PC-3 (cell line): ENCODE results near the gene LCLAT1. TPM values are rescaled to one million over a fixed set of nuclear protein-coding genes. Genes with fewer than 3 reads are reported as not detected.

ENCODE experiments used
- ATAC-seq: fragments of 200-7000 bp; cut with Tn5 transposase; 2 replicates; pipeline ENCODE4 v1.9.1; 2020; ENCODE audit warnings: mild to moderate bottlenecking, moderate library complexity
- BruUV-seq: library from RNA; stranded (reverse); fragments of 400-500 nt; replicated peaks from 2 replicates; lab custom pipeline; 2021; lab: Mats Ljungman, UMichigan
- CTCF ChIA-PET: fragments of 300-600 bp; sonication (Branson Sonifier 250); formaldehyde crosslinking; loops from one replicate; lab custom pipeline; 2022; ENCODE audit warnings: antibody characterized with exemption; lab: Charles Lee
- POLR2A ChIA-PET: fragments of 300-600 bp; sonication (Branson Sonifier 250); formaldehyde crosslinking; loops from one replicate; lab custom pipeline; 2022; ENCODE audit warnings: antibody characterized with exemption; ENCODE audit not compliant: unreplicated experiment; lab: Charles Lee
- DNase-seq: peaks from one replicate; pipeline ENCODE4 v3.0.0-alpha.2; 2015
- H2AFZ ChIP-seq: fragments of 300-600 bp; sonication (generic); 2 replicates; pipeline ENCODE4 v1.6.0; 2016; ENCODE audit warnings: antibody characterized with exemption, low read length
- H3F3A ChIP-seq: fragments of 300-600 bp; sonication (generic); one replicate; pipeline ENCODE4 v1.6.0; 2017; ENCODE audit warnings: antibody characterized with exemption, low read length, control low read depth, mild to moderate bottlenecking; ENCODE audit not compliant: unreplicated experiment
- H3K27ac ChIP-seq: fragments of 300-600 bp; sonication (generic); 2 replicates; pipeline ENCODE4 v1.5.1; 2016; ENCODE audit warnings: mild to moderate bottlenecking, low read length
- H3K27me3 ChIP-seq: fragments of 300-600 bp; sonication (generic); 2 replicates; pipeline ENCODE4 v1.6.1; 2016; ENCODE audit warnings: low read length, mixed read lengths
- H3K36me3 ChIP-seq: fragments of 300-600 bp; sonication (generic); 2 replicates; pipeline ENCODE4 v1.6.1; 2016; ENCODE audit warnings: low read depth, mixed run types, low read length, mixed read lengths
- H3K4me1 ChIP-seq: fragments of 300-600 bp; sonication (generic); 2 replicates; pipeline ENCODE4 v1.5.1; 2016; ENCODE audit warnings: low read length; ENCODE audit not compliant: insufficient read depth
- H3K4me2 ChIP-seq: fragments of 300-600 bp; sonication (generic); 2 replicates; pipeline ENCODE4 v1.6.0; 2016; ENCODE audit warnings: low read length
- H3K4me3 ChIP-seq: fragments of 300-600 bp; sonication (generic); 2 replicates; pipeline ENCODE4 v1.5.1; 2016; ENCODE audit warnings: mild to moderate bottlenecking, low read length, mixed read lengths
- H3K79me2 ChIP-seq: fragments of 300-600 bp; sonication (generic); 2 replicates; pipeline ENCODE4 v1.6.1; 2017; ENCODE audit warnings: low read length, mixed read lengths
- H3K9ac ChIP-seq: fragments of 300-600 bp; sonication (generic); 2 replicates; pipeline ENCODE4 v1.6.0; 2016; ENCODE audit warnings: mild to moderate bottlenecking, low read length
- H3K9me2 ChIP-seq: fragments of 300-600 bp; sonication (generic); replicated peaks from 2 replicates; pipeline ENCODE4 v1.6.1; 2016; ENCODE audit warnings: mixed run types, low read length, mixed read lengths
- H3K9me3 ChIP-seq: fragments of 300-600 bp; sonication (generic); 2 replicates; pipeline ENCODE4 v1.6.1; 2016; ENCODE audit warnings: low read length, mixed read lengths
- H4K20me1 ChIP-seq: fragments of 300-600 bp; sonication (generic); 2 replicates; pipeline ENCODE4 v1.6.1; 2016; ENCODE audit warnings: low read length, mixed read lengths
- EZH2 ChIP-seq: fragments of 300-600 bp; sonication (generic); IDR thresholded peaks from one replicate; pipeline ENCODE4 v1.6.1; 2017; ENCODE audit warnings: antibody characterized with exemption, mild to moderate bottlenecking, low read length; ENCODE audit not compliant: unreplicated experiment
- EZH2phosphoT487 ChIP-seq: fragments of 300-600 bp; sonication (generic); IDR thresholded peaks from 2 replicates; pipeline ENCODE4 v1.6.1; 2018; ENCODE audit warnings: mild to moderate bottlenecking, antibody characterized with exemption, low read length, borderline replicate concordance
- intact Hi-C: fragments of 100-400 bp; cut with micrococcal nuclease; formaldehyde crosslinking; loops from 2 replicates; pipeline ENCODE4 v1.9.0; 2023
- total RNA-seq: library from RNA; depleted of rRNA; stranded (reverse); fragments of >200 nt; gene quantifications from 2 replicates; pipeline ENCODE4 v1.2.3, GENCODE V29; 2014; rRNA removed
- TF ChIP-seq, protein P1 (sequence below): fragments of 300-600 bp; sonication (generic); conservative IDR thresholded peaks from 2 replicates; pipeline ENCODE4 v1.5.1; 2017; ENCODE audit warnings: antibody characterized with exemption, low read depth, mild to moderate bottlenecking, low read length

LCLAT1 gene
- total RNA-seq, 1 experiment from 2014 or later: 22.0 TPM

DNA sequence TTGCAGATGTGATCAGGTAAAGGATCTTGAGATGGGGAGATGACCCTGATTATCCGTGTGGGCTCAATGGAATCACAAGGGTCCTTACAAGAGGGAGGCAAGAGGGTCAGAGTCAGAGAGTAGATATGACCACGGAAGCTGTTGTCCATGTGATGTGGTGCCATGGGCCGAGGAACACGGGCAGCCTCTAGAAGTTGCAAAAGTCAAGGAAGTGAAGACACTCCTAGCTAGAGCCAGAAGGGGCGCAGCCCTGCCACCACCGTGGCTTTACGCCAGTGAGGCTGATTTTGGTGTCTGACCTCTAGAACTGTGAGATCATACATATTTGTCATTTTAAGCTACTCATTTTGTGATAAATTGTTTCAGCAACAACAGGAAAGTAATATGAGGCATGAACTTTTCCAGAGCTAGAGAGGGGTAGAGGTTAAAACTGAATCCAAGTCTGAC is 245.8 kb downstream of the LCLAT1 start:
- Histone ChIP-seq H3F3A (no peaks in the 10 kb centered on the region), H3K27ac (no peak overlapping the region), H4K20me1 (no peaks in the 10 kb centered on the region), H3K4me1 (no peaks in the 10 kb centered on the region), H3K27me3 (no peaks in the 10 kb centered on the region), H3K79me2 (no peaks in the 10 kb centered on the region), H2AFZ (no peak overlapping the region), H3K9ac (no peak overlapping the region), H3K4me2 (no peak overlapping the region), H3K9me3 (no peaks in the 10 kb centered on the region), H3K4me3 (no peak overlapping the region), H3K36me3 (no peaks in the 10 kb centered on the region), H3K9me2 (no peaks in the 10 kb centered on the region)
- TF ChIP-seq EZH2phosphoT487 (no peak), EZH2 (no peak)
- TF ChIP-seq, protein P1, sequence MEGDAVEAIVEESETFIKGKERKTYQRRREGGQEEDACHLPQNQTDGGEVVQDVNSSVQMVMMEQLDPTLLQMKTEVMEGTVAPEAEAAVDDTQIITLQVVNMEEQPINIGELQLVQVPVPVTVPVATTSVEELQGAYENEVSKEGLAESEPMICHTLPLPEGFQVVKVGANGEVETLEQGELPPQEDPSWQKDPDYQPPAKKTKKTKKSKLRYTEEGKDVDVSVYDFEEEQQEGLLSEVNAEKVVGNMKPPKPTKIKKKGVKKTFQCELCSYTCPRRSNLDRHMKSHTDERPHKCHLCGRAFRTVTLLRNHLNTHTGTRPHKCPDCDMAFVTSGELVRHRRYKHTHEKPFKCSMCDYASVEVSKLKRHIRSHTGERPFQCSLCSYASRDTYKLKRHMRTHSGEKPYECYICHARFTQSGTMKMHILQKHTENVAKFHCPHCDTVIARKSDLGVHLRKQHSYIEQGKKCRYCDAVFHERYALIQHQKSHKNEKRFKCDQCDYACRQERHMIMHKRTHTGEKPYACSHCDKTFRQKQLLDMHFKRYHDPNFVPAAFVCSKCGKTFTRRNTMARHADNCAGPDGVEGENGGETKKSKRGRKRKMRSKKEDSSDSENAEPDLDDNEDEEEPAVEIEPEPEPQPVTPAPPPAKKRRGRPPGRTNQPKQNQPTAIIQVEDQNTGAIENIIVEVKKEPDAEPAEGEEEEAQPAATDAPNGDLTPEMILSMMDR: no peak
- DNase-seq (no peak), ATAC-seq (no peak)
- intact Hi-C loops: no loop called here
- no TSS peak for BruUV-seq
- CTCF ChIA-PET: interaction anchor here (0.7 kb wide), 1 partner anchor 24 kb away, joined by 4 read pairs; no protein-coding TSS in a partner anchor
- POLR2A ChIA-PET: no interaction called here

Other genes starting within 250 kb of the LCLAT1 start
- gene LBH, start 215.7 kb upstream of the LCLAT1 start, total RNA-seq: 0.40 and 5.8 TPM in 2 replicates